Adipose tissue (tissue), 3 donors: ENCODE results near the gene SYNPO. TPM values are rescaled to one million over a fixed set of nuclear protein-coding genes. Genes with fewer than 3 reads are reported as not detected.

Source experiments
- H3K27ac ChIP-seq: one replicate; pipeline ENCODE4 v1.5.1; 2013; ENCODE audit warnings: low read depth, low read length
- WGBS, 3 donors: extraction: QIAGEN DNeasy Blood & Tissue Kit; methylation state at CpG; one replicate each; pipeline ENCODE4 v1.1.7; 2013; 5-methylcytosine and 5-hydroxymethylcytosine counted together
- polyA plus RNA-seq, 3 donors: library from polyadenylated mRNA; stranded (reverse); fragments of 200-250 nt; gene quantifications; one replicate each; pipeline ENCODE4 v1.2.3, GENCODE V29; 2013
- donor health status: healthy with polysubstance abuse.
- donor health status: Bipolar disorder and iron deficiency.
- donor health status: healthy.

The SYNPO gene
- polyA plus RNA-seq, 3 donors, result 15.8 to 66.8 (median 59.7) TPM

- 76 to 84% (median 78%) methylated on average over 6 of the region's 6 CpGs for WGBS, 3 donors
These were observed 3.8 kb upstream of the SYNPO start for GRCh38 chr5:150636391-150637244.

GRCh38 chr5:150637245-150638052 is 3.0 kb upstream of the SYNPO start:
- H3K27ac ChIP-seq, result no peak overlapping the region
- WGBS, 3 donors, result 26 to 54% (median 52%) methylated on average over 21 of the region's 21 CpGs

More at GRCh38 chr5:150636391-150637244, 3.8 kb upstream of the SYNPO start:
- H3K27ac ChIP-seq, result no peak overlapping the region

GRCh38 chr5:150638053-150638444 is 2.4 kb upstream of the SYNPO start:
- H3K27ac ChIP-seq, result no peak overlapping the region
- WGBS, 3 donors, result 26 to 58% (median 48%) methylated on average over 1 of the region's 1 CpG

- no peak overlapping the region for H3K27ac ChIP-seq
- WGBS, 3 donors, result 64 to 68% (median 65%) methylated on average over 5 to 6 of the region's 6 CpGs
These were observed 1.7 kb upstream of the SYNPO start for GRCh38 chr5:150638488-150639376.

- WGBS, 3 donors, result 76 to 86% (median 82%) methylated on average over 3 of the region's 3 CpGs
- no peak overlapping the region for H3K27ac ChIP-seq
These were observed 1.1 kb upstream of the SYNPO start for GRCh38 chr5:150639377-150639692.

GRCh38 chr5:150639751-150640150 is 709 bp upstream of the SYNPO start:
- H3K27ac ChIP-seq, result no peak overlapping the region
- 58 to 61% (median 61%) methylated on average over 5 of the region's 5 CpGs for WGBS, 3 donors

- WGBS, 3 donors, result 35 to 66% (median 40%) methylated on average over 9 of the region's 9 CpGs
- peak overlapping the region; percentile 91 for H3K27ac ChIP-seq
These were observed 628 bp downstream of the SYNPO start for GRCh38 chr5:150641006-150641570.

- peak overlapping the region; percentile 91 for H3K27ac ChIP-seq
- 71 to 74% (median 72%) methylated on average over 5 of the region's 5 CpGs for WGBS, 3 donors
These were observed 1.5 kb downstream of the SYNPO start for GRCh38 chr5:150641824-150642566.

GRCh38 chr5:150642567-150642927 is 2.1 kb downstream of the SYNPO start:
- 38 to 53% (median 50%) methylated on average over 5 of the region's 5 CpGs for WGBS, 3 donors
- H3K27ac ChIP-seq, result peak overlapping the region; percentile 91

- 84 to 91% (median 85%) methylated on average over 12 of the region's 12 CpGs for whole genome bisulfite sequencing, 3 donors
- H3K27ac ChIP-seq, result peak overlapping the region; percentile 17
These were observed 2.7 kb downstream of the SYNPO start for GRCh38 chr5:150642991-150643710.

GRCh38 chr5:150644058-150644457 is 3.6 kb downstream of the SYNPO start:
- H3K27ac ChIP-seq, result no peak overlapping the region
- WGBS, 3 donors, result 57 to 86% (median 75%) methylated on average over 5 of the region's 5 CpGs

- H3K27ac ChIP-seq, result no peak overlapping the region
- 29 to 57% (median 55%) methylated on average over 2 of the region's 2 CpGs for WGBS, 3 donors
These were observed 4.1 kb downstream of the SYNPO start for GRCh38 chr5:150644514-150644913.

GRCh38 chr5:150645070-150645700 is 4.7 kb downstream of the SYNPO start:
- no peak overlapping the region for H3K27ac ChIP-seq
- WGBS, 3 donors, result 59 to 72% (median 66%) methylated on average over 4 of the region's 4 CpGs

- WGBS, 3 donors, result 52 to 73% (median 66%) methylated on average over 25 of the region's 25 CpGs
- H3K27ac ChIP-seq, result no peak overlapping the region
These were observed 7.1 kb downstream of the SYNPO start for GRCh38 chr5:150647275-150648251.

- H3K27ac ChIP-seq, result no peak overlapping the region
- 91 to 93% (median 93%) methylated on average over 16 of the region's 16 CpGs for WGBS, 3 donors
These were observed 8.0 kb downstream of the SYNPO start for GRCh38 chr5:150648294-150649107.
